ENCODE results near the gene LCN10.

DNA sequence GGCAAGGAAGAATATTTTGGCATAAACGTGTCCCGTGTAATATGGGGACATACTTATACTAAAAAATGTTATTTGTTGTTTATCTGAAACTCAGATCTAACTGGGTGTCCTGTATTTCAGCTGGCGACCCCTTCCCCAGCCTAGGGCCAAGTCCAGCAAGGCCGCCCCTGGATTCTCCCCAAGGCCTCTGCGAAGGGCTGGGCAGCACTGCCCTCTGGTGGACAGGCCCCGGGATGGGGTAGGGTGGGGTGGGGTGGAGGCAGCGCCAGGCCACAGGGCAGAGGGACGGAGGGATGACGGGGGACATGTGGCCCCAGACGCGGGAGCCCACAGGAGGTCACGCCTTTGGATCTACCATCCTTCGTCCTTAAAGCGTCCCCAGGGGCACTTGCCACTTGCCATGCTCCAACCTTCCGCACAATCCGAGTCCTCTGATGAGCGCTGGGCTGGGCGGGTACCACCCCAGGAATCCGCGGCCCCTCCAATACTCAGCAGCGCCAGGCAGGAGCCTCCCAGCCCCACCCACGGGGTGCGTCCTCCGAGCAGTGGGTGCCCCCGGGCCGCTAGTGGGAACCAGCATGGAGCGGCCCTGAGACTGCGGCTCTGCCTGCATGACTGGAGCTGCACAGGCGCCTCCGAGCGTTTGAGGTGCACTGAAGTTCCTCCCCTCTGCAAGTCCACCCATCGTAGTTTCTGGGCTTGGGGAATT lies 48.4 kb downstream of the LCN10 start:
- no peak for TF ChIP-seq CTCF (IDR thresholded peaks at IDR 0.05)
- no peak for TF ChIP-seq POLR2A (IDR thresholded peaks at IDR 0.05)

Measured in lower leg skin (tissue), 3 donors.